Measurements from ENCODE around the gene ADAT1.
"Not testable (repeated sequence)": the region's sequence is repeated elsewhere in the genome, so short reads cannot be mapped to it uniquely, and the experiment has no call there.

Gene ADAT1

DNA sequence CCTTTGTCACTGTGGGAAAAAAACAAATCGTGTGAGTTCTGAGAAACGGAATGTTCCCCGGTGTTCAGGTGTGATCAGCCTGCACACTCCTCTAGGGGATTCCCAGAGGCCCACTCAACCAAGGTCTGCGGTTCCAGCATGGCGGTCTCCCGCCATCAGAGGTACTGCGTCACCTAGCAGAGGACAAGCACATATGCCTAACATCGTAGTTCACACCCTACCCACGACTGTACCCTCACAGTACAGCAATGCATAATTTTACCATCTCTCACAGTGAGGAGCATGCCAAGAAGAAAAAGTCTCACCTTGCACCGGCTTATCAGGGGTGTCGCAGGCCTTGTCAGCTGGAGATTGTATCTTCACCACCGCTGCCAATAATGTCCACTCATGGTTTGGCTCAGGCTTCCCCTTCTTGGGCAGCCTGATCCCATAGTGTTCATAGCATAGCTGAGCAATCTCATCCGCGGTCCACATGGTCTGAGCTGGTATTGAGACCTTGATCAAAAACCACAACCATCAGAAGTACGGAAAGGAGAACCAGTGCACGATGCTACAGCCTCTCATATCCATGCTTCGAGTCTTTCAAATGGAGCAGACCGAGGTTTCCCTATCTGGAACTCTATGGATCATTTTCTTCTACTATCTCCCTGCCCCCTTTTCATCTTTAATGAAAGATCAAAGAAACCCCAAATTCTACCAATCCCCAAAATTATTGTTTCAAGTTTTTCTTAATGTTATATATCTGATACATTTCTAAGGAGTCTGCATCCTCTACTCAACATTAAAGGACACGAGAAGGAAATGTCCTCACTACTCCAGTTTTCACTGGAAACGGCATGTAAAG lies 2.5 kb downstream of the ADAT1 start:
- peak; percentile 76 for DNase-seq (ENCODE audit: low spot score)

GRCh38 chr16:75618780-75619179 lies 4.3 kb downstream of the ADAT1 start:
- DNase-seq (ENCODE audit: low spot score): no peak

- DNase-seq (ENCODE audit: low spot score): no peak
Observed at GRCh38 chr16:75617121-75617520, 6.0 kb downstream of the ADAT1 start.

DNA sequence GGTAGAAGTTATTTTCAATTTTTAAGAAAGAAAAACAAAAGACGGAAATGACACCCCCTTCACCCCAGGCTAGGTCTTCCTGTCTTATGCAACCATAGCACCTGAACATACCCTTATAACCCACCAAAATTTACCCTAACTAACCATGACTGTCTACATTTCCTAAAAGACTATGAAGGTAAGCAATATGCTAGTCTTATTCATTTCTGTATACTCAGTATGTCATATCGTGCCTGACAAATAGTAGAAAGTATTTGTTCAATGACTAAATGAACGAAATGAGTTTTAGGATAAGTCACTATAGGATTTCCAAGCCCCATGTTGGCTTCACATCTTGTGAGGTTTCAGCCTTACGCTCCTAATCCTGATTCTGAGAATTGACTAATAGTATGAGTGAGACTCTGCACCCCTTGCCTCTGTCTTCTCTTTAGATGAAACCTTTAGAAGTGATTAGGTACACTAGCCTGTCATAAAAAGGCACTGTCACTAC lies 6.5 kb downstream of the ADAT1 start:
- DNase-seq (ENCODE audit: low spot score): no peak

- no peak for DNase-seq (ENCODE audit: low spot score)
Observed at GRCh38 chr16:75615619-75616018, 7.5 kb downstream of the ADAT1 start.

GRCh38 chr16:75614066-75614897 lies 8.8 kb downstream of the ADAT1 start:
- no peak for DNase-seq (ENCODE audit: low spot score)

GRCh38 chr16:75606507-75606906 lies 16.6 kb downstream of the ADAT1 start:
- no peak for DNase-seq (ENCODE audit: low spot score)

DNA sequence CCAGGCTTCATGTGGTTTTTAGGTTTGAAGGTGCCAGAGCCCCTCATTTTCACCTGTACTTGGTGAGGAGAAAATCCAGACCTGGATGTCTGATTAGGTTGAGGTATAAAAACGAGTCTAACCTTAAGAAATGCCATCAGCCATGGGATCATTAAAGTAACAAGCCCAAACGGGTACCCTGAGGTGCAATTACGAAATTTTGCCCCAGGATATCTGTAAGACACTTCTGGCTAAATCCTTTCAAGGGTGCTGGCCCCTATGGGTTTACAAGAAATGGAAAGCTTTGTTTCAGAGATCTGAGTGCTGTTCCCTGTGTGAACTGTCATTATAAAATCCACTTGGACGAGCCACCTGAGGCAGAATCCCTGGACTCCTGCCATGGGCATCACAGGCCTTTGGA lies 19.8 kb downstream of the ADAT1 start:
- no peak for DNase-seq (ENCODE audit: low spot score)

DNA sequence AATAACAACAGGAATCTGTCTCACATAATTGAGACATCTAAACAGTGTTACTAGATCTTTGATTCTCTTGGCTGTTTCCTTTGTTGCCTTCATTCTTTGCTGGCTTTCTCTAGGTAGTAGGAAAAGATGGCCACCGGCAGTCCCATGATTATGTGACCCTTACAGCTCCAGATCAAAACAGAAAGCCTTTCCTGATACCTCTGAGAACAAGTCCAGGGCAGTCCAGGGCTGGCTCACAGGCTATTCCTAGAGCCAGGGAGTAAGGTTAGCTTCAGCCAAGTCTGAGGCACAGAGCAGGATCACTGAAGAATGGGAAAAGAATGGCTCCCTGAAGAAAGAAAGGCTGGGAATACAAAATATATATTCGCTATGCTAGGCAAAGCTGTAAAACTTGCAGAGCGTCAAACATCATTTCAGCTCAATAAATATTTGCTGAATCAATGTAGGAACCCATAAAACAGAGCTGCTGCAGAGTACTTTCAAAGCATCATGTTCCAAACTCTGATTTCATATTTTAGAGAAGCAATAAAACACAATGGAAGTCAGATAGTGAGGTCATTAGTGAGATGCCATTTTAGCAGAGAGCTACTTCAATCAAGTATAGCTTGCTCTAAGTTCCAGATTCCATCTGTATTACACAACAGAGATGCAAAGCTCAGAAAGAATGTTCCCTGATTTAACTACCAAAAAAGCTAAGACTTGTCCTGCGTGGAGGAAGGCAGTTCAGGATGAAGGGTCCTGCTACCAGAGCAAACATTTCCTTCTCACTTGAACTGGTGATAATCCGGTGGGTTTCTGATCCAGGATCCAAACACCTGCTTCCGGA lies 23.4 kb downstream of the ADAT1 start:
- DNase-seq (ENCODE audit: low spot score): no peak

GRCh38 chr16:75593825-75594820 lies 29.0 kb downstream of the ADAT1 start:
- DNase-seq (ENCODE audit: low spot score): no peak

DNA sequence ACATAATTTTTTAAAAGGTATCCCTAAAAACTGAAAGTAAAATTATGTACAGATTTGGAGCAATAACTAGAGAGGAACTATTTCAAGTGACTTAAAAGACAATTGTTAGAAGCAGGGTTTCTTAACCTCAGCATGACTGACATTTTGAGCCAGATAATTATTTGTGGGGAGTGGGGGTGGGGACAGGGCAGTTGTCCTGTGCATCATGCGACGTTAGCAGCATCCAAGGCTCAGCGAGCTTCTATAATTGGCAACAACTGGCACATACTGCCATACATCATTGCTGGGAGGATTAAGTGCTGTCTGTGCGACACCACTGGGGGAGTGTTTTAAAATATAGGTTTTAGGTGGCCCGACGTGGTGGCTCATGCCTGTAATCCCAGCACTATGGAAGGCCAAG lies 29.8 kb downstream of the ADAT1 start:
- DNase-seq (ENCODE audit: low spot score): no peak

DNA sequence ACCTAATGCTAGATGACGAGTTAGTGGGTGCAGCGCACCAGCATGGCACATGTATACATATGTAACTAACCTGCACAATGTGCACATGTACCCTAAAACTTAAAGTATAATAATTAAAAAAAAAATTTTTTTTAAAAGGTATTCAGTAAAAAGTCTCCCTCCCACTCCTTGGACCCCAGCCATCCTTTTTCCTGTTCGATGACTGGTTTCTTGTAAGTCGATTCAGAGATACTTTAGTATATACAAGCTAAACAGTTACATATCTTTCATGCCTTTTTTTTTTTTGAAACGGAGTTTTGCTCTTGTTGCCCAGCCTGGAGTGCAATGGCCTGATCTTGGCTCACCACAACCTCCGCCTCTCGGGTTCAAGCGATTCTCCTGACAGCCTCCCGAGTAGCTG lies 31.2 kb downstream of the ADAT1 start:
- DNase-seq (ENCODE audit: low spot score): not testable (repeated sequence)

DNA sequence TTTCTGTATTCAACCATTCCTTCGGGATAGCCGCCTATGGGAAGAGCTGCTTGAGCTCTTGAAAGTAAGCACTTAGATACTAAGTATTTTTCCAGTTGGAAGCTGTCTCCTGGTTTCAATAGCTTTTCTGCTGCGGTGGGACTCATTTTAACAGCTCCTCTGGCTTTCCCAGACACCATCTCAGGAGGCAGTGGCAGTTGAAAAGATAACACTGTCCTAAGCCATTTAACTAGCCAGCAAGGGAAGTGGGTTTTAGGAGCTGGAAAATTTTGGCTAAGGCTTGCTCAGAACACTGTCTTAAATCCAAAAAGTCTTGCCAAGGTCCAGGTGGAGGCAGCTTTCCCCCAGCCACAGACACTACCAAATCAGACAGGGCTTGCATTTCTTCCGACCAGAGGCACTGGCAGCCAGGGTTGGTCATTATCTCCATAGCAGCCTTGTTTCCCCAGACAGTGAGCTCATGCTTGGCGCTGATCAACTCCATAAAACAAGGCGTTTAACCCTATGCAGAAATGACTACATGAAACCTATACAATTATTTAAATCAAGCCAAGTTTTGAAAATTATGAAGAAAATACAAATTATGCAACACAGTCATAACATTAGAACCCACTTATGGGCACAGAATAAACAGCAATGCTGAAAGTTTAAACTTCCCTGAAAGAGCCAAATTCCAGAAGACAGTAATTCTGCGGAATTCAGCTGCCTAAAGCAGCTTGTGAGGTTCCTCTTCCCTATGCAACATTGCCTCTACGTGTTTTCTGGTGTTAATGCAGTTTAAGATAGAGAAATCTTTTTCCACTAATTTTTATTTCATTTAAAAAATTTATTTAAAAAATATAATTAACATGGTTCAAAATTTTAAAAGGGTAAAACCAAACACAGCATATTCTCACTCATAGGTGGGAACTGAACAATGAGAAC lies 31.9 kb downstream of the ADAT1 start:
- DNase-seq (ENCODE audit: low spot score): no peak

GRCh38 chr16:75589306-75589705 lies 33.8 kb downstream of the ADAT1 start:
- no peak for DNase-seq (ENCODE audit: low spot score)

DNA sequence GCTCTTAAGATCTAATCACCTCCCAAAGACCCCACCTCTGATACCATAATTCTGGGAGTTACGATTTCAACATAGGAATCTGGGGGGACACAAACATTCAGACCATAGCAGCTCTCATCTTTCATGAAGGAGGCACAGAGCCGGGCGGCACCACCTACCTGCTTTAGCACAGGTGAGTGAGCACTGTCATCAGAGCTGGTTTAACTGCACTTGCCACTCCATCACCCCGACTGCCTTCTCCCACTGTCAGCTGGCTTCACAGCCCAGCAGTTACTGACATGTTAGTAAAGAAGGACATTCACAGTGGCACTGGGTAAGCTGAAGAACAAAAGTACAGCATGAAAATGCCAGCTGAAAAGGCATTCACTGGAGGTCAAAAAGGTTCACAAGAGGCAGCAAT lies 34.4 kb downstream of the ADAT1 start:
- no peak for DNase-seq (ENCODE audit: low spot score)

DNA sequence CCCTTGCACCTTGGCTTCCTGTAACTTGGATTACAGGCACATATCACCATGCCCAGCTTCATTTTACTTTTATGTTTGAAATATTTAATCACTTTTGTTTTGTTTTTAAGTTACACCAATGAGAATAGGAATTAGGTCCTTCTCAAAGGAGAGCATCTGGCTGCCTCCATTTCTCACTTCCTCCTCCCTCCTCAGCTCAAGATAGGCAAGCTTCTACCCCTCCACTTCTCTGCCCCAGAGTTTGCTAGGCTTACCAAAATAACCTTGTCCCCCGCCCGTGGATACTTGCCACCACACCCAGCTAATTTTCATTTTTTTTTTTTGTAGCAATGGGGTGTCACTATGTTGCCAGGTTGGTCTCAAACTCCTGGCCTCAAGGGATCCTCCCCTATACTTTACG lies 39.0 kb downstream of the ADAT1 start:
- no peak for DNase-seq (ENCODE audit: low spot score)

DNA sequence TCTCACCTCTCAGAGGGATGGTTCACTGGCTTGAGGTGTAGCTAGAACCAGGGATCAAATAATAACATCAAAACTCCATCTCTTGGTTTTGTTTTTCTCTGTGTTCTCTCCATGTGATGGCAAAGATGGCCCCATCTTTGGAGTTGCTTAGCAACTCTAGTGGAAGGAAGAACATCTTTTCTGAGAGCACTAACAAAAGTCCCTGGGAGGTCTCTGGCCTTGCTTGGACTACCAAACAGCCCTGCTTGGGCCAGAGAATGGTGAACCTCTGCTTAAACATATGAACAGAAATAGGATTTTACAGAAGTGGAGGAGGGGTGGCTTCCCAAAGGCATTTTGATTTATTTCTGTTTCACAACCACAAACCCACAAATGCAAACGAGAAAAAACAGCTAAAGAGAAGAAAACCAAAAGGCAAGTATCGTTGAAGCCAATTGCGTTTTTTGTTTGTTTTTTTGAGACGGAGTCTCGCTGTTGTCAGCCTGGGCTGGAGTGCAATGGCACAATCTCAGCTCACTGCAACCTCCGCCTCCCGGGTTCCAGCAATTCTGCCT lies 43.7 kb downstream of the ADAT1 start:
- DNase-seq (ENCODE audit: low spot score): no peak

DNA sequence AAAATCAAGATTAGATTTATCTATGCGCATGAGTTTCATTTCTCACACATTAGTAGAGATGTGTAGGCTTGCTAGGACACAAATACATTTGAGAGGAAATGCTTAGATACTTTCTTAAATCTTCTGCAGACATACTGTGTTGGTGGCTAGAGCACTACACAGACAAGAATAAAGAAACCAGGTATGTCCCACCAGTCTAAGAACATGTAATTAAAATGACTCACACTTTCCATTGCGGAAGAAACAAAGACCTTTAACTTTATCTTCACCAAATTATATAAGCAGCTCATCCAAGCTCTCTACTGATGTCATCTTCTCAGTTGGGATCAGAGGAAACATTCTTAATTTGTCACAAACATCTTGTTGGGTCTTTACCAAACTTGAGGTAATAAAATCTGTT lies 44.4 kb downstream of the ADAT1 start:
- no peak for DNase-seq (ENCODE audit: low spot score)

DNA sequence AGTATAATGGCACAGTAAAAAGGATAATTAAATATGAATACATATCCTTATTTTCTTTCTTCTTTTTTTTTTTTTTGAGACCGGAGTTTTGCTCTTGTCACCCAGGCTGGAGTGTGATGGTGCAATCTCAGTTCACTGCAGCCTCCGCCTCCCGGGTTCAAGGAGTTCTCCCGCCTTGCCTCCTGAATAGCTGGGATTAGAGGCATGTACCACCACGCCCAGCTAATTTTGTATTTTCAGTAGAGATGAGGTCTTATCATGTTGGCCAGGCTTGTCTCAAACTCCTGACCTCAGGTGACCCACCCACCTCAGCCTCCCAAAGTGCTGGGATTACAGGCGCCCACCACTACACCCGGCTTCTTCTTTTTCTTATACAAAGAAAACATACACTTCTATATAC lies 44.9 kb downstream of the ADAT1 start:
- peak; percentile 37 for DNase-seq (ENCODE audit: low spot score)

GRCh38 chr16:75576384-75576811 lies 46.7 kb downstream of the ADAT1 start:
- no peak for DNase-seq (ENCODE audit: low spot score)

Data from hematopoietic multipotent progenitor cell treated with erythropoietin and hydrocortisone succinate and interleukin-3 and kit ligand, for 17 days (in vitro differentiated cells).